Caco-2 (cell line): ENCODE results near the gene UNC45A. TPM values are rescaled to one million over a fixed set of nuclear protein-coding genes. Genes with fewer than 3 reads are reported as not detected.
A peak's percentile ranks its signal among the peaks of the same experiment; 100 is the strongest.

Experiments
- BruUV-seq: library from RNA; stranded (reverse); fragments of 400-500 nt; replicated peaks from 2 replicates; lab custom pipeline; 2021; lab: Mats Ljungman, UMichigan
- CTCF ChIA-PET: fragments of 300-600 bp; sonication (Branson Sonifier 250); formaldehyde crosslinking; loops from one replicate; lab custom pipeline; 2022; ENCODE audit warnings: antibody characterized with exemption; lab: Charles Lee
- POLR2A ChIA-PET: fragments of 300-600 bp; sonication (Branson Sonifier 250); formaldehyde crosslinking; loops from one replicate; lab custom pipeline; 2022; ENCODE audit warnings: antibody characterized with exemption; lab: Charles Lee
- DNase-seq, 2 experiments: peaks; one replicate each; pipeline versions ENCODE4 v3.0.0 to v3.0.0-alpha.2; 2020 to 2022
- H3K27me3 ChIP-seq: replicated peaks from 2 replicates; pipeline ENCODE4 v1.6.0; 2011; ENCODE audit warnings: low read length; ENCODE audit not compliant: control insufficient read depth, insufficient read depth
- H3K36me3 ChIP-seq: 2 replicates; pipeline ENCODE4 v1.5.1; 2011; ENCODE audit warnings: low read length; ENCODE audit not compliant: control insufficient read depth, insufficient read depth
- H3K4me1 ChIP-seq: fragments of 250-450 bp; sonication (Bioruptor Pico); 2 replicates; pipeline ENCODE4 v1.5.1; 2020; ENCODE audit warnings: mild to moderate bottlenecking
- H3K4me3 ChIP-seq: 2 replicates; pipeline ENCODE4 v1.5.1; 2011; ENCODE audit warnings: low read depth, mild to moderate bottlenecking, control low read depth, low read length
- H3K9me3 ChIP-seq: fragments of 250-450 bp; sonication (Bioruptor Pico); 2 replicates; pipeline ENCODE4 v1.5.1; 2020; ENCODE audit warnings: mild to moderate bottlenecking, moderate library complexity
- H3K27ac Mint-ChIP-seq: one replicate; pipeline ENCODE4 v1.8.0; 2022; ENCODE audit warnings: mixed read lengths; ENCODE audit not compliant: unreplicated experiment
- H3K27me3 Mint-ChIP-seq: one replicate; pipeline ENCODE4 v1.8.0; 2022; ENCODE audit warnings: mixed read lengths; ENCODE audit not compliant: insufficient read depth, unreplicated experiment
- H3K36me3 Mint-ChIP-seq: one replicate; pipeline ENCODE4 v1.8.0; 2022; ENCODE audit warnings: mild to moderate bottlenecking, mixed read lengths; ENCODE audit not compliant: insufficient read depth, unreplicated experiment
- H3K4me1 Mint-ChIP-seq: one replicate; pipeline ENCODE4 v1.8.0; 2022; ENCODE audit warnings: low read depth, mixed read lengths; ENCODE audit not compliant: unreplicated experiment
- H3K4me3 Mint-ChIP-seq: one replicate; pipeline ENCODE4 v1.8.0; 2022; ENCODE audit warnings: mild to moderate bottlenecking, moderate library complexity, mixed read lengths; ENCODE audit not compliant: unreplicated experiment
- H3K9me3 Mint-ChIP-seq: one replicate; pipeline ENCODE4 v1.8.0; 2022; ENCODE audit warnings: mixed read lengths; ENCODE audit not compliant: unreplicated experiment
- CTCF ChIP-seq, 2 experiments: fragments of 200-600 bp in 1 of 2; IDR thresholded peaks; 1 replicate in 1 of 2; 2 replicates in 1 of 2; pipeline versions ENCODE4 v1.5.1 to v1.8.0; 2011 to 2022; ENCODE audit warnings: antibody characterized with exemption in 1 of 2, control low read depth in 1 of 2, inconsistent platforms in 1 of 2, low read depth in 1 of 2, low read length in 1 of 2, mild to moderate bottlenecking in 1 of 2, moderate library complexity in 1 of 2; ENCODE audit not compliant: insufficient read depth in 1 of 2, severe bottlenecking in 1 of 2, unreplicated experiment in 1 of 2
- intact Hi-C: fragments of 100-400 bp; cut with micrococcal nuclease; formaldehyde crosslinking; loops from one replicate; pipeline ENCODE4 v1.10.0; 2022; ENCODE audit not compliant: unreplicated experiment
- total RNA-seq: library from RNA; stranded (reverse); gene quantifications from 2 replicates; pipeline ENCODE4 v1.2.3, GENCODE V29; 2022

The UNC45A gene
- total RNA-seq, 1 experiment from 2014 or later = 62.6 TPM

GRCh38 chr15:90953947-90954711 is 19.0 kb downstream of the UNC45A start:
- Mint-ChIP-seq H3K4me1 (peaks cover 9% of the 10 kb centered on the region), H3K9me3 (no peaks in the 10 kb centered on the region), H3K27me3 (no peaks in the 10 kb centered on the region), H3K4me3 (peak overlapping the region; percentile 76), H3K27ac (peak overlapping the region; percentile 87), H3K36me3 (peaks cover 54% of the 10 kb centered on the region)
- no peak for DNase-seq
- BruUV-seq = TSS peak; percentile 75
- ChIA-PET CTCF (interaction anchor here (0.6 to 2.5 kb wide), 5 partner anchors 19 to 146 kb away, joined by 3 to 12 read pairs (median 7); partner anchors contain the start of genes HDDC3 and UNC45A), POLR2A (interaction anchor here (0.6 to 2.1 kb wide), 9 partner anchors 11 to 237 kb away, joined by 3 to 24 read pairs (median 5); partner anchors contain the start of genes BLM, HDDC3 and UNC45A)
- TF ChIP-seq CTCF (IDR thresholded peaks at IDR 0.05; ENCODE audit: insufficient read depth in 1 of 2, low read depth in 1 of 2, low read length in 1 of 2, severe bottlenecking in 1 of 2, unreplicated experiment in 1 of 2) = no peak
- H3K4me3 ChIP-seq = peak overlapping the region; percentile 12; the same call in 1 of the 2 replicates
- peaks cover 1% of the 10 kb centered on the region for H3K36me3 ChIP-seq
- no peaks in the 10 kb centered on the region for H3K9me3 ChIP-seq
- peaks cover 4% of the 10 kb centered on the region for H3K4me1 ChIP-seq
- intact Hi-C loops = loop anchor here (2.0 kb wide), 1 partner anchor 19 kb away; the partner anchor contains the start of gene UNC45A
- H3K27me3 ChIP-seq = no peaks in the 10 kb centered on the region

- no peaks in the 10 kb centered on the region for H3K27me3 Mint-ChIP-seq
- peak within 1 kb of the TSS; percentile 99 for H3K4me3 ChIP-seq
- no peaks in the 10 kb centered on the region for H3K9me3 Mint-ChIP-seq
- CTCF ChIA-PET = interaction anchor here (0.6 to 2.5 kb wide), 7 partner anchors 20 to 317 kb away, joined by 3 to 12 read pairs (median 3); partner anchors contain the start of genes HDDC3 and UNC45A
- intact Hi-C loops = loop anchor here (2.0 to 5.0 kb wide), 2 partner anchors 20 to 37 kb away; partner anchors contain the start of genes PRC1 and UNC45A
- peaks cover 55% of the 10 kb centered on the region for H3K36me3 Mint-ChIP-seq
- no peaks in the 10 kb centered on the region for H3K9me3 ChIP-seq
- no peak for TF ChIP-seq CTCF (IDR thresholded peaks at IDR 0.05; ENCODE audit: insufficient read depth in 1 of 2, low read depth in 1 of 2, low read length in 1 of 2, severe bottlenecking in 1 of 2, unreplicated experiment in 1 of 2)
- peak; percentile 96 to 97 for DNase-seq
- H3K36me3 ChIP-seq = peaks cover 1% of the 10 kb centered on the region
- BruUV-seq = no TSS peak
- peak within 1 kb of the TSS; percentile 87 for H3K27ac Mint-ChIP-seq
- POLR2A ChIA-PET = interaction anchor here (0.5 to 2.1 kb wide), 13 partner anchors 12 to 1935 kb away, joined by 3 to 24 read pairs (median 4); partner anchors contain the start of genes BLM, HDDC3 and UNC45A
- peaks cover 4% of the 10 kb centered on the region for H3K4me1 ChIP-seq
- H3K4me1 Mint-ChIP-seq = peaks cover 9% of the 10 kb centered on the region
- no peaks in the 10 kb centered on the region for H3K27me3 ChIP-seq
- peak within 1 kb of the TSS; percentile 76 for H3K4me3 Mint-ChIP-seq
Observed at GRCh38 chr15:90954712-90955623, 19.9 kb downstream of the UNC45A start, which contains the start of gene RCCD1. Gene RCCD1 (plus strand): TSS chr15:90954884. CDS start chr15:90956735, 1,851 bp downstream.
